ENCODE measurements around the gene HOXA4. TPM values are rescaled to one million over a fixed set of nuclear protein-coding genes. Genes with fewer than 3 reads are reported as not detected.

HOXA4 gene
- total RNA-seq, 2 donors from 2014 or later, result 0.78 to 1.6 TPM

GRCh38 chr7:27148756-27149641 lies 18.4 kb upstream of the HOXA4 start:
- intact Hi-C loops (cut with DNase I), result no loop called here
- peak in 1 of 4 donors; percentile 1 for DNase-seq
- ATAC-seq, result no peak
- Histone ChIP-seq H3K36me3 (replicated peaks in 1 of 2; ENCODE audit: insufficient read depth in 1 of 2, low read depth in 2 of 2) (no peaks in the 10 kb centered on the region), H3K4me3 (no peak overlapping the region), H3K4me1 (peaks cover 31% of the 10 kb centered on the region), H3K9me3 (no peaks in the 10 kb centered on the region), H3K27ac (no peak overlapping the region), H3K27me3 (peaks cover 0 to 81% of the 10 kb centered on the region in 2 donors)
- 22 to 24% methylated on average over 20 to 30 of the region's 30 CpGs for WGBS, 2 donors
- no peak for TF ChIP-seq POLR2A (IDR thresholded peaks at IDR 0.05)
- TF ChIP-seq CTCF (IDR thresholded peaks at IDR 0.05), result no peak

- Histone ChIP-seq H3K4me3 (no peak overlapping the region), H3K4me1 (peaks cover 39% of the 10 kb centered on the region), H3K9me3 (no peaks in the 10 kb centered on the region), H3K36me3 (replicated peaks in 1 of 2; ENCODE audit: insufficient read depth in 1 of 2, low read depth in 2 of 2) (no peaks in the 10 kb centered on the region), H3K27me3 (peaks cover 0 to 81% of the 10 kb centered on the region in 2 donors), H3K27ac (no peak overlapping the region)
- TF ChIP-seq CTCF (IDR thresholded peaks at IDR 0.05) (no peak), POLR2A (IDR thresholded peaks at IDR 0.05) (no peak)
- ATAC-seq (no peak), DNase-seq (peak in 1 of 4 donors; percentile 2)
- 10 to 22% methylated on average over 20 to 28 of the region's 28 CpGs for whole genome bisulfite sequencing, 2 donors
- intact Hi-C loops (cut with DNase I), result no loop called here
Measured at GRCh38 chr7:27148031-27148755, 17.6 kb upstream of the HOXA4 start.

GRCh38 chr7:27147199-27148030 lies 16.9 kb upstream of the HOXA4 start, which contains the start of gene HOXA6:
Gene HOXA6 (minus strand): TSS chr7:27147774. CDS start chr7:27147749, 25 bp downstream.
- DNase-seq, result peak; percentile 49 to 71 (median 58)
- Histone ChIP-seq H3K9me3 (no peaks in the 10 kb centered on the region), H3K4me1 (peaks cover 45% of the 10 kb centered on the region), H3K27me3 (peaks cover 0 to 79% of the 10 kb centered on the region in 2 donors), H3K36me3 (replicated peaks in 1 of 2; ENCODE audit: insufficient read depth in 1 of 2, low read depth in 2 of 2) (no peaks in the 10 kb centered on the region), H3K4me3 (no peak within 1 kb of the TSS), H3K27ac (no peak within 1 kb of the TSS)
- intact Hi-C loops (cut with DNase I), result no loop called here
- ATAC-seq, result no peak
- TF ChIP-seq CTCF (IDR thresholded peaks at IDR 0.05), result no peak
- no peak for TF ChIP-seq POLR2A (IDR thresholded peaks at IDR 0.05)
- 9 to 11% methylated on average over 45 to 59 of the region's 63 CpGs for WGBS, 2 donors

- DNase-seq, result no peak
- WGBS, 2 donors, result 37 to 44% methylated on average over 5 of the region's 5 CpGs
Measured at GRCh38 chr7:27146491-27147198, 16.1 kb upstream of the HOXA4 start.

More at GRCh38 chr7:27146491-27147198, 16.1 kb upstream of the HOXA4 start:
- peaks cover 46% of the 10 kb centered on the region for H3K4me1 ChIP-seq
- ATAC-seq, result no peak
- intact Hi-C loops (cut with DNase I), result no loop called here
- no peak overlapping the region for H3K4me3 ChIP-seq
- no peak overlapping the region for H3K27ac ChIP-seq
- TF ChIP-seq CTCF (IDR thresholded peaks at IDR 0.05) (no peak), POLR2A (IDR thresholded peaks at IDR 0.05) (no peak)
- no peaks in the 10 kb centered on the region for H3K36me3 ChIP-seq (replicated peaks in 1 of 2; ENCODE audit: insufficient read depth in 1 of 2, low read depth in 2 of 2)
- H3K27me3 ChIP-seq, result peaks cover 0 to 79% of the 10 kb centered on the region in 2 donors
- H3K9me3 ChIP-seq, result no peaks in the 10 kb centered on the region

All from body of pancreas (tissue), 4 donors.